HepG2 (cell line): Measurements from ENCODE around the gene CCR3.

Source experiments
- EZH2 ChIP-seq: conservative IDR thresholded peaks from 2 replicates; pipeline ENCODE4 v1.6.1; 2012; ENCODE audit warnings: mild to moderate bottlenecking, low read depth, low read length, moderate library complexity
- GABPB1 ChIP-seq: IDR thresholded peaks from 2 replicates; pipeline ENCODE4 v1.6.1; 2016; ENCODE audit warnings: mild to moderate bottlenecking, missing genetic modification reagents, moderate library complexity, missing compliant biosample characterization
- MYC ChIP-seq: sonication (generic); formaldehyde crosslinking; IDR thresholded peaks from 2 replicates; pipeline ENCODE4 v1.9.0; 2021; ENCODE audit warnings: missing genetic modification reagents, borderline replicate concordance
- POLR2AphosphoS5 ChIP-seq: IDR thresholded peaks from 2 replicates; pipeline ENCODE4 v1.6.1; 2012; ENCODE audit warnings: low read depth, low read length
- SP2 ChIP-seq: sonication (generic); formaldehyde crosslinking; IDR thresholded peaks from 2 replicates; pipeline ENCODE4 v1.5.1; 2020; ENCODE audit warnings: mild to moderate bottlenecking, missing genetic modification reagents
- ZNF34 ChIP-seq: sonication (generic); formaldehyde crosslinking; IDR thresholded peaks from 2 replicates; pipeline ENCODE4 v1.4.0; 2020; ENCODE audit warnings: mild to moderate bottlenecking, missing genetic modification reagents, borderline replicate concordance
- TF ChIP-seq, protein P1 (sequence below): sonication (generic); formaldehyde crosslinking; IDR thresholded peaks from 2 replicates; pipeline ENCODE4 v1.4.0; 2020; ENCODE audit warnings: missing genetic modification reagents
- TF ChIP-seq, protein P2 (sequence below): sonication (generic); formaldehyde crosslinking; IDR thresholded peaks from 2 replicates; pipeline ENCODE4 v1.5.0; 2020; ENCODE audit warnings: mild to moderate bottlenecking, missing genetic modification reagents, moderate library complexity
- TF ChIP-seq, protein P3 (sequence below), 2 experiments: sonication (generic) in 1 of 2; formaldehyde crosslinking in 1 of 2; IDR thresholded peaks; 2 replicates each; pipeline versions ENCODE4 v1.5.1 to v1.6.1; 2011 to 2020; ENCODE audit warnings: borderline replicate concordance in 1 of 2, low read depth in 1 of 2, low read length in 1 of 2, mild to moderate bottlenecking in 1 of 2, missing genetic modification reagents in 1 of 2, moderate library complexity in 1 of 2

DNA sequence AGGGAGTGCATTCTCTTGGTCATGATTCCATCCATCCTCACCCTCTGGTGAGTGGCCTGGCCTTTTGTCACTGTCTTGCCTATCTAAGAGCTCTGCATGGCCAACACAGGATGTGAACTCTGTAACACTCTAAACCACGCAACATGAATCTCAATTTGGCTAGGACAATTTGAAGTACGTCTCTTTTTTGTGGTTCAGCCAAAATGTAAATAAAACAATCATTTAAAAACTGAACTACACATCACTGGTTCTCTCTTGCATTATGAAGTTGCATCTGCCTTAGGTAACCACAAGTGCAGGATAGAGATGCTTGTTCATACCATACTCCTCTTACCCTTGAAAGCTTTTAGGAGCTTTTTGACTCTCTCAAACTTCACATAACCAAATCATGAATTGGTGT, 27.3 kb downstream of the CCR3 start:
- TF ChIP-seq GABPB1 (CRISPR knock-in tag) (no peak), EZH2 (no peak), ZNF34 (CRISPR knock-in tag) (no peak), POLR2AphosphoS5 (no peak), SP2 (no peak), MYC (CRISPR knock-in tag) (no peak)
- TF ChIP-seq, protein P1, sequence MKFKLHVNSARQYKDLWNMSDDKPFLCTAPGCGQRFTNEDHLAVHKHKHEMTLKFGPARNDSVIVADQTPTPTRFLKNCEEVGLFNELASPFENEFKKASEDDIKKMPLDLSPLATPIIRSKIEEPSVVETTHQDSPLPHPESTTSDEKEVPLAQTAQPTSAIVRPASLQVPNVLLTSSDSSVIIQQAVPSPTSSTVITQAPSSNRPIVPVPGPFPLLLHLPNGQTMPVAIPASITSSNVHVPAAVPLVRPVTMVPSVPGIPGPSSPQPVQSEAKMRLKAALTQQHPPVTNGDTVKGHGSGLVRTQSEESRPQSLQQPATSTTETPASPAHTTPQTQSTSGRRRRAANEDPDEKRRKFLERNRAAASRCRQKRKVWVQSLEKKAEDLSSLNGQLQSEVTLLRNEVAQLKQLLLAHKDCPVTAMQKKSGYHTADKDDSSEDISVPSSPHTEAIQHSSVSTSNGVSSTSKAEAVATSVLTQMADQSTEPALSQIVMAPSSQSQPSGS (CRISPR knock-in tag): no peak
- TF ChIP-seq, protein P2, sequence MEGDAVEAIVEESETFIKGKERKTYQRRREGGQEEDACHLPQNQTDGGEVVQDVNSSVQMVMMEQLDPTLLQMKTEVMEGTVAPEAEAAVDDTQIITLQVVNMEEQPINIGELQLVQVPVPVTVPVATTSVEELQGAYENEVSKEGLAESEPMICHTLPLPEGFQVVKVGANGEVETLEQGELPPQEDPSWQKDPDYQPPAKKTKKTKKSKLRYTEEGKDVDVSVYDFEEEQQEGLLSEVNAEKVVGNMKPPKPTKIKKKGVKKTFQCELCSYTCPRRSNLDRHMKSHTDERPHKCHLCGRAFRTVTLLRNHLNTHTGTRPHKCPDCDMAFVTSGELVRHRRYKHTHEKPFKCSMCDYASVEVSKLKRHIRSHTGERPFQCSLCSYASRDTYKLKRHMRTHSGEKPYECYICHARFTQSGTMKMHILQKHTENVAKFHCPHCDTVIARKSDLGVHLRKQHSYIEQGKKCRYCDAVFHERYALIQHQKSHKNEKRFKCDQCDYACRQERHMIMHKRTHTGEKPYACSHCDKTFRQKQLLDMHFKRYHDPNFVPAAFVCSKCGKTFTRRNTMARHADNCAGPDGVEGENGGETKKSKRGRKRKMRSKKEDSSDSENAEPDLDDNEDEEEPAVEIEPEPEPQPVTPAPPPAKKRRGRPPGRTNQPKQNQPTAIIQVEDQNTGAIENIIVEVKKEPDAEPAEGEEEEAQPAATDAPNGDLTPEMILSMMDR (CRISPR knock-in tag): no peak
- TF ChIP-seq, protein P3, sequence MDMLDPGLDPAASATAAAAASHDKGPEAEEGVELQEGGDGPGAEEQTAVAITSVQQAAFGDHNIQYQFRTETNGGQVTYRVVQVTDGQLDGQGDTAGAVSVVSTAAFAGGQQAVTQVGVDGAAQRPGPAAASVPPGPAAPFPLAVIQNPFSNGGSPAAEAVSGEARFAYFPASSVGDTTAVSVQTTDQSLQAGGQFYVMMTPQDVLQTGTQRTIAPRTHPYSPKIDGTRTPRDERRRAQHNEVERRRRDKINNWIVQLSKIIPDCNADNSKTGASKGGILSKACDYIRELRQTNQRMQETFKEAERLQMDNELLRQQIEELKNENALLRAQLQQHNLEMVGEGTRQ (IDR thresholded peaks at IDR 0.05; ENCODE audit: low read depth, low read length): no peak
- TF ChIP-seq, protein P3 (CRISPR knock-in tag; IDR thresholded peaks at IDR 0.05; ENCODE audit: borderline replicate concordance): no peak
